ENCODE measurements around the gene XYLT2. TPM values are rescaled to one million over a fixed set of nuclear protein-coding genes. Genes with fewer than 3 reads are reported as not detected.
A peak's percentile ranks its signal among the peaks of the same experiment; 100 is the strongest.
"Not testable (repeated sequence)": the region's sequence is repeated elsewhere in the genome, so short reads cannot be mapped to it uniquely, and the experiment has no call there.

Gene XYLT2
- polyA plus RNA-seq, 3 donors: 4.4 to 10.2 (median 4.4) TPM

DNA sequence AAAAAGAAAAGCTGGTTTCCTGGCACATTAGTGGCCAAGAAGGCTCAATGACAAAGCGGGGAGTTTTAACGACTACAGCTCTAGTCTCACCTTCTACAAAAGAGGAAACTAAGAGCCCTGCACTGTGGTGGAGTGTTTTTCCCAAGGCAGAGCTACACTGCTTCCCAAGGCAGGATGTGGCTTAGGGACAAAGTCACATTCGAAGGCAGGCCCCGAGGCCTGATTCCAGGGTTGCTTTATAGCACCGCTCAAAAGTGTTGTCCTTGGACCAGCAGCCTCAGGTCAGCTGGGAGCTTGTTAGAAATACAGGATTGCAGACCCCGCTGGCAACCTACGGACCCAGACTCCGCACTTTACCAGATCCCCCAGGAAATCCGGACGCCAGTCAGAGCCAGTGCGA lies 47.9 kb upstream of the XYLT2 start:
- Mint-ChIP-seq H3K27me3 (ENCODE audit: low read depth in 3 of 3) (peaks cover 0 to 2% (median 1%) of the 10 kb centered on the region in 3 donors), H3K4me1 (peaks cover 17% of the 10 kb centered on the region), H3K9me3 (peaks cover 0 to 4% (median 0%) of the 10 kb centered on the region in 7 donors), H3K4me3 (no peak overlapping the region), H3K27ac (no peak overlapping the region), H3K36me3 (no peaks in the 10 kb centered on the region)
- Histone ChIP-seq H3K27me3 (ENCODE audit: control insufficient read depth in 2 of 2, insufficient read depth in 2 of 2, low read length in 2 of 2) (no peaks in the 10 kb centered on the region), H3K4me2 (replicated peaks; ENCODE audit: extremely low read depth, low read length, poor library complexity, severe bottlenecking) (no peak overlapping the region), H3K4me1 (ENCODE audit: control insufficient read depth in 1 of 2, insufficient read depth in 2 of 2, low read length in 2 of 2) (peaks cover 9 to 11% of the 10 kb centered on the region in 2 donors), H2AFZ (ENCODE audit: insufficient read depth, low read depth, low read length, poor library complexity, severe bottlenecking) (no peak overlapping the region), H3K79me2 (ENCODE audit: insufficient read depth, low read length) (no peaks in the 10 kb centered on the region), H3K9me3 (replicated peaks in 1 of 2; ENCODE audit: control insufficient read depth in 1 of 2, insufficient read depth in 1 of 2, low read length in 2 of 2) (no peaks in the 10 kb centered on the region), H3K4me3 (replicated peaks in 1 of 3; ENCODE audit: low read depth in 2 of 3, low read length in 3 of 3) (no peak overlapping the region), H4K20me1 (ENCODE audit: insufficient read depth, low read length) (no peaks in the 10 kb centered on the region), H3K27ac (ENCODE audit: low read depth in 1 of 2, low read length in 2 of 2) (no peak overlapping the region), H3K36me3 (replicated peaks in 1 of 2; ENCODE audit: control insufficient read depth in 1 of 2, insufficient read depth in 2 of 2, low read length in 2 of 2) (no peaks in the 10 kb centered on the region), H3K9ac (ENCODE audit: insufficient read depth, low read length, poor library complexity, severe bottlenecking) (no peak overlapping the region)
- 65% methylated on average over 6 of the region's 11 CpGs for WGBS (ENCODE audit: insufficient coverage)
- intact Hi-C loops (cut with micrococcal nuclease): no loop called here
- no peak for DNase-seq
- TF ChIP-seq, protein P1, sequence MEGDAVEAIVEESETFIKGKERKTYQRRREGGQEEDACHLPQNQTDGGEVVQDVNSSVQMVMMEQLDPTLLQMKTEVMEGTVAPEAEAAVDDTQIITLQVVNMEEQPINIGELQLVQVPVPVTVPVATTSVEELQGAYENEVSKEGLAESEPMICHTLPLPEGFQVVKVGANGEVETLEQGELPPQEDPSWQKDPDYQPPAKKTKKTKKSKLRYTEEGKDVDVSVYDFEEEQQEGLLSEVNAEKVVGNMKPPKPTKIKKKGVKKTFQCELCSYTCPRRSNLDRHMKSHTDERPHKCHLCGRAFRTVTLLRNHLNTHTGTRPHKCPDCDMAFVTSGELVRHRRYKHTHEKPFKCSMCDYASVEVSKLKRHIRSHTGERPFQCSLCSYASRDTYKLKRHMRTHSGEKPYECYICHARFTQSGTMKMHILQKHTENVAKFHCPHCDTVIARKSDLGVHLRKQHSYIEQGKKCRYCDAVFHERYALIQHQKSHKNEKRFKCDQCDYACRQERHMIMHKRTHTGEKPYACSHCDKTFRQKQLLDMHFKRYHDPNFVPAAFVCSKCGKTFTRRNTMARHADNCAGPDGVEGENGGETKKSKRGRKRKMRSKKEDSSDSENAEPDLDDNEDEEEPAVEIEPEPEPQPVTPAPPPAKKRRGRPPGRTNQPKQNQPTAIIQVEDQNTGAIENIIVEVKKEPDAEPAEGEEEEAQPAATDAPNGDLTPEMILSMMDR (IDR thresholded peaks at IDR 0.05): no peak

DNA sequence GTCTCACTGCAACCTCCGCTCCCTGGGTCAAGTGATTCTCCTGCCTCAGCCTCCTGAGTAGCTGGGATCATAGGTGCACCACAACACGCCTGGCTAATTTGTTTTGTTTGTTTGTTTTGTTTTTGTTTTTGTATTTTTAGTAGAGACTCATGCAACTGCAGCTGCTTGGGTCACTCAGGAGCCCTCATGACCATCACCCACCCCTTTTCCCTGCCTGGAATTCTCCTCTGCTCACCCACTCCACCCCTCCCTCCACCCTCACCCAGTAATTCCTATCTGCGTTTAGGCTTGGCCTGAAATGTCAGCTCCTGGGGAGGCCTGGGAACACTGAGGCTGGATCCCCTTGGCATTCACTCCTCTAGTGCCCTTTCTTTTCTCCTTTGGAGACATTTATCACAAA lies 46.1 kb upstream of the XYLT2 start:
- Histone ChIP-seq H3K9me3 (replicated peaks in 1 of 2; ENCODE audit: control insufficient read depth in 1 of 2, insufficient read depth in 1 of 2, low read length in 2 of 2) (no peaks in the 10 kb centered on the region), H3K4me2 (replicated peaks; ENCODE audit: extremely low read depth, low read length, poor library complexity, severe bottlenecking) (no peak overlapping the region), H3K27me3 (ENCODE audit: control insufficient read depth in 2 of 2, insufficient read depth in 2 of 2, low read length in 2 of 2) (no peaks in the 10 kb centered on the region), H3K4me3 (replicated peaks in 1 of 3; ENCODE audit: low read depth in 2 of 3, low read length in 3 of 3) (no peak overlapping the region), H4K20me1 (ENCODE audit: insufficient read depth, low read length) (no peaks in the 10 kb centered on the region), H3K9ac (ENCODE audit: insufficient read depth, low read length, poor library complexity, severe bottlenecking) (no peak overlapping the region), H2AFZ (ENCODE audit: insufficient read depth, low read depth, low read length, poor library complexity, severe bottlenecking) (no peak overlapping the region), H3K4me1 (ENCODE audit: control insufficient read depth in 1 of 2, insufficient read depth in 2 of 2, low read length in 2 of 2) (peaks cover 9 to 11% of the 10 kb centered on the region in 2 donors), H3K79me2 (ENCODE audit: insufficient read depth, low read length) (no peaks in the 10 kb centered on the region), H3K27ac (ENCODE audit: low read depth in 1 of 2, low read length in 2 of 2) (no peak overlapping the region), H3K36me3 (replicated peaks in 1 of 2; ENCODE audit: control insufficient read depth in 1 of 2, insufficient read depth in 2 of 2, low read length in 2 of 2) (no peaks in the 10 kb centered on the region)
- TF ChIP-seq, protein P1 (IDR thresholded peaks at IDR 0.05): no peak
- no peaks in the 10 kb centered on the region for H3K36me3 Mint-ChIP-seq
- peaks cover 0 to 6% (median 1%) of the 10 kb centered on the region in 3 donors for H3K27me3 Mint-ChIP-seq (ENCODE audit: low read depth in 3 of 3)
- no peak overlapping the region for H3K27ac Mint-ChIP-seq
- intact Hi-C loops (cut with micrococcal nuclease): loop anchor here in 1 of 2 donors (5.0 kb wide), 1 partner anchor 32 kb away; no protein-coding TSS in a partner anchor
- no peak for DNase-seq
- WGBS (ENCODE audit: insufficient coverage): 86% methylated on average over 2 of the region's 3 CpGs
- peaks cover 19% of the 10 kb centered on the region for H3K4me1 Mint-ChIP-seq
- peaks cover 0 to 4% (median 0%) of the 10 kb centered on the region in 7 donors for H3K9me3 Mint-ChIP-seq
- H3K4me3 Mint-ChIP-seq: no peak overlapping the region

DNA sequence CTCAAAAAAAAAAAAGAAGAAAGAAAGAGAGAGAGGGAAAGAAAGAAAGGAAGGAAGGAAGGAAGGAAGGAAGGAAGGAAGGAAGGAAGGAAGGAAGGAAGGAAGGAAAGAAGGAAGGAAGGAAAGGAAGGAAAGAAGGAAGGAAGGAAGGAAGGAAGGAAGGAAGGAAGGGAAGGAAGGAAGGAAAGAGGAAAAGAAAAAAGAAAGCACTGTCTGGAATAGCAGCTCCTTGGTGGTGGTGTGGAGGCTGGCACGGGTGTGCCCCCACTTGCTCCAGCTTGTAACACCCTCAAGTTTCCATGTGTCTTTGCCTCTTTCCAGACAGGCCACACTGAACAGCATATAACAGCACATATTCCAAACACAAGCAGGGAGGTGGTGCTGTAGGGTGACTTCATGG lies 45.1 kb upstream of the XYLT2 start:
- H3K27me3 Mint-ChIP-seq (ENCODE audit: low read depth in 3 of 3): not testable (repeated sequence)

More for the DNA sequence above, 45.1 kb upstream of the XYLT2 start:
- not testable (repeated sequence) for H3K79me2 ChIP-seq (ENCODE audit: insufficient read depth, low read length); DNase-seq; H3K27me3 ChIP-seq (ENCODE audit: control insufficient read depth in 2 of 2, insufficient read depth in 2 of 2, low read length in 2 of 2); H2AFZ ChIP-seq (ENCODE audit: insufficient read depth, low read depth, low read length, poor library complexity, severe bottlenecking); H3K9ac ChIP-seq (ENCODE audit: insufficient read depth, low read length, poor library complexity, severe bottlenecking); H4K20me1 ChIP-seq (ENCODE audit: insufficient read depth, low read length); H3K4me2 ChIP-seq (replicated peaks; ENCODE audit: extremely low read depth, low read length, poor library complexity, severe bottlenecking); H3K9me3 Mint-ChIP-seq; H3K36me3 Mint-ChIP-seq; H3K27ac ChIP-seq (ENCODE audit: low read depth in 1 of 2, low read length in 2 of 2); H3K4me3 Mint-ChIP-seq; H3K36me3 ChIP-seq (replicated peaks in 1 of 2; ENCODE audit: control insufficient read depth in 1 of 2, insufficient read depth in 2 of 2, low read length in 2 of 2); H3K4me3 ChIP-seq (replicated peaks in 1 of 3; ENCODE audit: low read depth in 2 of 3, low read length in 3 of 3); H3K9me3 ChIP-seq (replicated peaks in 1 of 2; ENCODE audit: control insufficient read depth in 1 of 2, insufficient read depth in 1 of 2, low read length in 2 of 2)
- Mint-ChIP-seq H3K4me1 (peaks cover 19% of the 10 kb centered on the region), H3K27ac (peak overlapping the region in 1 of 7 donors; percentile 73)
- intact Hi-C loops (cut with micrococcal nuclease): loop anchor here in 1 of 2 donors (5.0 kb wide), 1 partner anchor 34 kb away; no protein-coding TSS in a partner anchor
- peaks cover 9 to 11% of the 10 kb centered on the region in 2 donors for H3K4me1 ChIP-seq (ENCODE audit: control insufficient read depth in 1 of 2, insufficient read depth in 2 of 2, low read length in 2 of 2)
- no CpG with 5 or more reads among the region's 1 CpG for WGBS (ENCODE audit: insufficient coverage)
